ENCODE results near the gene DDX23. TPM values are rescaled to one million over a fixed set of nuclear protein-coding genes. Genes with fewer than 3 reads are reported as not detected.

DDX23 gene
- total RNA-seq, 4 donors from 2014 or later = 44.9 to 85.0 (median 62.0) TPM

GRCh38 chr12:48800971-48801370 is 51.0 kb downstream of the DDX23 start:
- DNase-seq (ENCODE audit: low spot score) (no peak), ATAC-seq (ENCODE audit: low FRiP score) (no peak)
- TF ChIP-seq, protein P1, sequence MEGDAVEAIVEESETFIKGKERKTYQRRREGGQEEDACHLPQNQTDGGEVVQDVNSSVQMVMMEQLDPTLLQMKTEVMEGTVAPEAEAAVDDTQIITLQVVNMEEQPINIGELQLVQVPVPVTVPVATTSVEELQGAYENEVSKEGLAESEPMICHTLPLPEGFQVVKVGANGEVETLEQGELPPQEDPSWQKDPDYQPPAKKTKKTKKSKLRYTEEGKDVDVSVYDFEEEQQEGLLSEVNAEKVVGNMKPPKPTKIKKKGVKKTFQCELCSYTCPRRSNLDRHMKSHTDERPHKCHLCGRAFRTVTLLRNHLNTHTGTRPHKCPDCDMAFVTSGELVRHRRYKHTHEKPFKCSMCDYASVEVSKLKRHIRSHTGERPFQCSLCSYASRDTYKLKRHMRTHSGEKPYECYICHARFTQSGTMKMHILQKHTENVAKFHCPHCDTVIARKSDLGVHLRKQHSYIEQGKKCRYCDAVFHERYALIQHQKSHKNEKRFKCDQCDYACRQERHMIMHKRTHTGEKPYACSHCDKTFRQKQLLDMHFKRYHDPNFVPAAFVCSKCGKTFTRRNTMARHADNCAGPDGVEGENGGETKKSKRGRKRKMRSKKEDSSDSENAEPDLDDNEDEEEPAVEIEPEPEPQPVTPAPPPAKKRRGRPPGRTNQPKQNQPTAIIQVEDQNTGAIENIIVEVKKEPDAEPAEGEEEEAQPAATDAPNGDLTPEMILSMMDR (IDR thresholded peaks at IDR 0.05) = no peak

- TF ChIP-seq, protein P1 (IDR thresholded peaks at IDR 0.05) = no peak
- DNase-seq (ENCODE audit: low spot score) (no peak), ATAC-seq (ENCODE audit: low FRiP score) (no peak)
Measured at GRCh38 chr12:48800457-48800856, 51.5 kb downstream of the DDX23 start.

- TF ChIP-seq, protein P1 (IDR thresholded peaks at IDR 0.05) = no peak
- ATAC-seq (ENCODE audit: low FRiP score) (no peak), DNase-seq (ENCODE audit: low spot score) (no peak)
Measured at GRCh38 chr12:48796976-48797375, 55.0 kb downstream of the DDX23 start.

DNA sequence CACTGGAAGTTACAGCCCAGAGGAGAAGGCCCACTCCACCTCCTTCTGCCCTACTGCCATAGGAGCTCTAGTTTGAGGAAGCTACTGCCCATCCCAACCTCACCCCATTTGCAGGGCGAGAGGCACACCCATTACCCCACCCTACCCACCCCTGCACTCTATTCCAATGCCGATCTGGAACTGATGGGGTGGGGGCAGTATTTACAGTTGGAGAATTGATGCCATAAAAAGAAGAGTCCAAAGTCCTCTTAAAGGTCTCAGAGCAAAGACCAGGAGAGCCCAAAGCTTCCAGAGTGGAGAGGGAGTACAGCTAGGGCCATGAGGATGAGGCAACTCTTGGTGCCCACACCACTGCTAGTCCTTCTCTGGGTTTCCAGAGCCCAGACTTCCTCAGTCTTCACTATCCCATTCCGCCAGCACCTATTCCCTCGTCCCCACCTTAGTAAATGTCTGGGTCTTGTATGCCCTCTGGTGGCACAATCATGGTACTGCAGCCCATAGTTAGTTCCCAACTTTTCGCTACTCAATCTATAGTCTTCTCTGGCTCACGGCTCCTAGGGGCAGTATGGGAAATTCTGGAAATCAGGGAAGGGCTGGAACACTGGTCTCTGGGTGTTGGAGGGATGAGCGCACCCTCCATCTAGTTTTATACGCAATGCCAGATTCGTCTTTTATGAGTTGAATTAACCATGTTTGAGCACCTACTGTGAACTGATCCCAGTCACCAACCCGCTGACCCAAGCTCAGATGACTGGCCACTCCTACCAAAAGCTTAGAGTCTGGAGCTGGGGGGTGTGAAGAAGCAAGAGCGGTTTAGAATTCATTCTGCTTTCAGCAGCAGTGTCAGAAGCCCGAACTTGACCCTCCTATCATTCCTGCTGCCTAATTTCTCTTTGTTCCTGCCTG is 56.2 kb downstream of the DDX23 start:
- ATAC-seq (ENCODE audit: low FRiP score) = peak; percentile 94
- TF ChIP-seq, protein P1 (IDR thresholded peaks at IDR 0.05) = peak in 2 of 3 donors; percentile 57 to 88
- DNase-seq (ENCODE audit: low spot score) = peak; percentile 80

DNA sequence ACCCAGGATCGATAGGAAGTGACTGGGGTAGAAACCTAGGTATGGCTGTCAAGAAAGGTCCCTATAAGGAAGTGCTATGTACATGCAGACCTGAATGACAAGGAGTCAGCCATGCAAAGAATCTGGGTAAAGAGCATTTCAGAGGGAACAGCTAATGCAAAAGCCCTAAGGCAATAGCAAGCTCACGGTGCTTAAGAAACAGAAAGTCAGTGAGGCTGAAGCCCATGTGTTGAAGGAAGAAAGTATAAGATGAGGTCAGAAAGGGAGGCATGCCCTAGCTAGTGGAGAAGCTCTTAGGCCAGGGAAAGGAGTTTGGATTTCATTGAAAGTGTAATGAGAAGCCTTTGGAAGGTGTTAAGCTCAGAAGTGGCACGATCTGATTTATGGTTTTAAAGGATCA is 57.1 kb downstream of the DDX23 start:
- ATAC-seq (ENCODE audit: low FRiP score) = no peak
- TF ChIP-seq, protein P1 (IDR thresholded peaks at IDR 0.05) = no peak

GRCh38 chr12:48793696-48794095 is 58.3 kb downstream of the DDX23 start:
- DNase-seq (ENCODE audit: low spot score) (no peak), ATAC-seq (ENCODE audit: low FRiP score) (no peak)
- TF ChIP-seq, protein P1 (IDR thresholded peaks at IDR 0.05) = no peak

More for the DNA sequence above, 57.1 kb downstream of the DDX23 start:
- no peak for DNase-seq (ENCODE audit: low spot score)

GRCh38 chr12:48789858-48790326 is 62.1 kb downstream of the DDX23 start:
- TF ChIP-seq, protein P1 (IDR thresholded peaks at IDR 0.05) = no peak
- DNase-seq (ENCODE audit: low spot score) (no peak), ATAC-seq (ENCODE audit: low FRiP score) (no peak)

Measured in omental fat pad (tissue), 4 donors.